Esophagus squamous epithelium (tissue), 5 donors: ENCODE data around the gene COA8. TPM values are rescaled to one million over a fixed set of nuclear protein-coding genes. Genes with fewer than 3 reads are reported as not detected.

Experiments used
- DNase-seq: peaks from one replicate; lab custom pipeline; 2025; lab: John Stamatoyannopoulos, UW
- H3K27ac ChIP-seq, 4 donors: fragments of 200-600 bp; sonication (generic); one replicate each; pipeline ENCODE4 v1.5.1; 2016 to 2019; ENCODE audit warnings: mild to moderate bottlenecking in 1 of 4
- H3K27me3 ChIP-seq, 4 donors: fragments of 200-600 bp; sonication (generic); 1 replicate in 3 of 4; 2 replicates in 1 of 4; pipeline versions ENCODE4 v1.5.1 to v1.6.0; 2017 to 2021; ENCODE audit warnings: antibody characterized with exemption in 1 of 4
- H3K36me3 ChIP-seq, 3 donors: fragments of 200-600 bp; sonication (generic); one replicate each; pipeline ENCODE4 v1.5.1; 2016 to 2019
- H3K4me1 ChIP-seq, 3 donors: fragments of 200-600 bp; sonication (generic); one replicate each; pipeline ENCODE4 v1.5.1; 2017 to 2019
- H3K4me3 ChIP-seq, 4 donors: fragments of 200-600 bp; sonication (generic); 1 replicate in 3 of 4; 2 replicates in 1 of 4; pipeline ENCODE4 v1.5.1; 2016 to 2019; ENCODE audit warnings: mild to moderate bottlenecking in 2 of 4, moderate library complexity in 1 of 4
- H3K9me3 ChIP-seq, 3 donors: fragments of 200-600 bp; sonication (generic); one replicate each; pipeline ENCODE4 v1.5.1; 2016 to 2019
- POLR2A ChIP-seq, 4 donors: fragments of 450-650 bp; IDR thresholded peaks; one replicate each; pipeline ENCODE4 v1.6.1; 2017; ENCODE audit warnings: antibody characterized with exemption in 4 of 4, mild to moderate bottlenecking in 4 of 4, moderate library complexity in 3 of 4
- WGBS, 2 donors: methylation state at CpG; one replicate each; pipeline ENCODE4 v1.1.5; 2018; 5-methylcytosine and 5-hydroxymethylcytosine counted together
- intact Hi-C: fragments of 100-400 bp; cut with DNase I; formaldehyde crosslinking; loops from one replicate; pipeline ENCODE4 v1.15.0; 2022
- total RNA-seq, 4 donors: library from RNA; depleted of rRNA; stranded (reverse); fragments of >200 nt; gene quantifications; one replicate each; pipeline ENCODE4 v1.1.0, GENCODE V29; 2016
- TF ChIP-seq, protein P1 (sequence below), 6 experiments: fragments of 450-650 bp in 4 of 6; fragments of 200-600 bp in 2 of 6; sonication (generic) in 2 of 6; IDR thresholded peaks; one replicate each; pipeline ENCODE4 v1.5.1; 2016 to 2019; ENCODE audit warnings: antibody characterized with exemption in 6 of 6, mild to moderate bottlenecking in 4 of 6, moderate library complexity in 4 of 6
- donor health status: DM: yes; HTN: yes; CAD: no.

COA8 gene
- total RNA-seq, 4 donors from 2014 or later: 18.2 to 28.7 (median 22.7) TPM

DNA sequence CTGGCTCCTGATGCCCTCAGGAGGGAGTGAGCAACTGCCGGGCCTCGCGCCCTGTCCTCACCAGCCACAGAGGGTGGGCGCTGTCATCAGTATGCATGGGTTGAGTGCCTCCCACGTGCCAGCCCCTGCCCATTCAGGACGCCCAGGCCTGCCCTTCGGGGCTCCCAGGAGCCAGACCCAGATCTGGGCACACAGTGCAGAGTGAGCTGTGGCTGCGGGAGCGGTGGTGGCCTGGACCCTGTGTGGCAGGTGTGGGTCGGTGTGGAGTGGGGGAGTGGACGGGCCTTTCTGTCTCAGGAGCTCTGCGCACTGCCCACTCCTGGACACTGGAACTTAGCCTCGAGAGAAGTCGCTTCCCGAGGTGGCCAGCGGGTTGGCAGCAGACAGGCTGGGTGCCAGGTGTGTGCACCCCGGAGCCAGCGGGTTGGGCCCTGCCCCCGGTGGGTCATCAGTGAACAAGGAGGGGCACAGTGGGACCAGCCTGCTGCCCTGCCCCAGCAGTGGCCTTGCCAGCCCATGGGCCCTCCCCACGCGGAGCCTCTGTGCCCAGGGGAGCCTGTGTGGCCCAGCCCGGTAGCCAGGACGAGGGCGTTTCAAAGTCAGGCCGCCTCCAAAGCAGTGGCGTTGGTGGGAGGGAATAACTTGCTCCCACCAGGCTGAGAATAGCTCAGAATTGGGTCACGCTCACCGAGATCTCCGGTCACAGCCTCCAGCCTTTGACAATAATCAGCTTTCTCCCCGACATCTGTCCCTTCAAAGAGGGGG is 24.3 kb upstream of the COA8 start:
- no peak for TF ChIP-seq POLR2A (IDR thresholded peaks at IDR 0.05)
- TF ChIP-seq, protein P1, sequence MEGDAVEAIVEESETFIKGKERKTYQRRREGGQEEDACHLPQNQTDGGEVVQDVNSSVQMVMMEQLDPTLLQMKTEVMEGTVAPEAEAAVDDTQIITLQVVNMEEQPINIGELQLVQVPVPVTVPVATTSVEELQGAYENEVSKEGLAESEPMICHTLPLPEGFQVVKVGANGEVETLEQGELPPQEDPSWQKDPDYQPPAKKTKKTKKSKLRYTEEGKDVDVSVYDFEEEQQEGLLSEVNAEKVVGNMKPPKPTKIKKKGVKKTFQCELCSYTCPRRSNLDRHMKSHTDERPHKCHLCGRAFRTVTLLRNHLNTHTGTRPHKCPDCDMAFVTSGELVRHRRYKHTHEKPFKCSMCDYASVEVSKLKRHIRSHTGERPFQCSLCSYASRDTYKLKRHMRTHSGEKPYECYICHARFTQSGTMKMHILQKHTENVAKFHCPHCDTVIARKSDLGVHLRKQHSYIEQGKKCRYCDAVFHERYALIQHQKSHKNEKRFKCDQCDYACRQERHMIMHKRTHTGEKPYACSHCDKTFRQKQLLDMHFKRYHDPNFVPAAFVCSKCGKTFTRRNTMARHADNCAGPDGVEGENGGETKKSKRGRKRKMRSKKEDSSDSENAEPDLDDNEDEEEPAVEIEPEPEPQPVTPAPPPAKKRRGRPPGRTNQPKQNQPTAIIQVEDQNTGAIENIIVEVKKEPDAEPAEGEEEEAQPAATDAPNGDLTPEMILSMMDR (IDR thresholded peaks at IDR 0.05): no peak
- Histone ChIP-seq H3K27ac (peak overlapping the region; percentile 46 to 87 (median 75)), H3K9me3 (no peaks in the 10 kb centered on the region), H3K27me3 (no peaks in the 10 kb centered on the region), H3K36me3 (peaks cover 0 to 24% (median 4%) of the 10 kb centered on the region in 3 donors), H3K4me1 (peaks cover 45 to 88% (median 68%) of the 10 kb centered on the region in 3 donors), H3K4me3 (no peak overlapping the region)
- intact Hi-C loops: no loop called here
- WGBS, 2 donors: 34 to 66% methylated on average over 4 to 6 of the region's 30 CpGs
- DNase-seq: no peak

- TF ChIP-seq, protein P1 (IDR thresholded peaks at IDR 0.05): peak in 1 of 6 experiments; percentile 9
- TF ChIP-seq POLR2A (IDR thresholded peaks at IDR 0.05): no peak
- Histone ChIP-seq H3K9me3 (no peaks in the 10 kb centered on the region), H3K4me1 (peaks cover 53 to 88% (median 75%) of the 10 kb centered on the region in 3 donors), H3K4me3 (no peak overlapping the region), H3K27ac (peak overlapping the region; percentile 46 to 87 (median 75)), H3K36me3 (peaks cover 0 to 17% (median 4%) of the 10 kb centered on the region in 3 donors), H3K27me3 (no peaks in the 10 kb centered on the region)
- no peak for DNase-seq
- WGBS, 2 donors: 77 to 83% methylated on average over 20 to 24 of the region's 28 CpGs
- intact Hi-C loops: no loop called here
Observed at GRCh38 chr14:103539056-103539825, 23.5 kb upstream of the COA8 start.

DNA sequence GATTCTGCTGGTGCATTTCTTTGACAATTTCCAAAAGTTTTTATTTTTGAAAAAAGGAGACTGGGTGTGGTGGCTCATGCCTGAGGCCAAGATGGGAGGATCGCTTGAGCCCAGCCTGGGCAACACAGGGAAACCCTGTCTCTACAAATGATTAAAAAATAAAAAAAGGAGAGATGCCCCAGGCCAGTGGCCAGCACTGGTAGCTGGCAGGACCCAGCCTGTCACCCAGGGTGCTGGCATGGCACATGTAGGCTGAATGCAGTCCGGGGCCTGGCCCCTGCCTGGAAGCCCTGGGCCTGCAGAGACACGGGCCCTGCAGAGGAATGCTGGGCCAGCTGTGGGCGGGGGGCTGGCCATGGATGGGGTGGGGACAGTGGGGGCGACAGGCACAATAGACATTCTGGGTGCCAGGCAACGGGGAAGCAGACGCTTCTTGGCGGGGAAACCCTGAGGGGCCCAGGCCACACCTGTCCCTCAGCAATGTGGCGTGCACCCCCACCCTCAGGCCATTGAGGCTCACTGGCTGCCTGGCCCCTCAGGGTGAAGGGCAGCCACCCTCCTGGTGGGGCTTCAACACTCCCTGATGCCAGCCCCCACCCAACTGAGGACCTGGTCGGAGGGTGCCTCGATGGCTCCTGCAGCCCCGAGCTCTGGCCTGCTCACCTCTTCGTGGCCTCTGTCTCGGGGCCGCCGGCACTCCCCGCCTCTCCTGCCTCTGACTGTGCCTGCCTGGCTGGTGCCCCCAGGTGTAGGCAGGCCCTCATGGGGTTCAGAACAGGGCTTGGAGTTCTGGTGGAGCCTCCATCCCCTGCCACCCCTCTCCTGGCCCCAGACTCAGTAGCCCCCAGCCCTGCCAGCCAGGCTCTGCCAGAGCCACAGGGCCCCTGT is 21.7 kb upstream of the COA8 start:
- H3K4me3 ChIP-seq: peak overlapping the region in 1 of 4 donors; percentile 2
- TF ChIP-seq POLR2A (IDR thresholded peaks at IDR 0.05): no peak
- TF ChIP-seq, protein P1 (IDR thresholded peaks at IDR 0.05): no peak
- peak overlapping the region; percentile 78 to 87 (median 82) for H3K27ac ChIP-seq
- no peaks in the 10 kb centered on the region for H3K27me3 ChIP-seq
- H3K9me3 ChIP-seq: no peaks in the 10 kb centered on the region
- no peaks in the 10 kb centered on the region for H3K36me3 ChIP-seq
- intact Hi-C loops: no loop called here
- no peak for DNase-seq
- WGBS, 2 donors: 32 to 43% methylated on average over 5 to 13 of the region's 17 CpGs
- H3K4me1 ChIP-seq: peaks cover 61 to 82% (median 68%) of the 10 kb centered on the region in 3 donors

DNA sequence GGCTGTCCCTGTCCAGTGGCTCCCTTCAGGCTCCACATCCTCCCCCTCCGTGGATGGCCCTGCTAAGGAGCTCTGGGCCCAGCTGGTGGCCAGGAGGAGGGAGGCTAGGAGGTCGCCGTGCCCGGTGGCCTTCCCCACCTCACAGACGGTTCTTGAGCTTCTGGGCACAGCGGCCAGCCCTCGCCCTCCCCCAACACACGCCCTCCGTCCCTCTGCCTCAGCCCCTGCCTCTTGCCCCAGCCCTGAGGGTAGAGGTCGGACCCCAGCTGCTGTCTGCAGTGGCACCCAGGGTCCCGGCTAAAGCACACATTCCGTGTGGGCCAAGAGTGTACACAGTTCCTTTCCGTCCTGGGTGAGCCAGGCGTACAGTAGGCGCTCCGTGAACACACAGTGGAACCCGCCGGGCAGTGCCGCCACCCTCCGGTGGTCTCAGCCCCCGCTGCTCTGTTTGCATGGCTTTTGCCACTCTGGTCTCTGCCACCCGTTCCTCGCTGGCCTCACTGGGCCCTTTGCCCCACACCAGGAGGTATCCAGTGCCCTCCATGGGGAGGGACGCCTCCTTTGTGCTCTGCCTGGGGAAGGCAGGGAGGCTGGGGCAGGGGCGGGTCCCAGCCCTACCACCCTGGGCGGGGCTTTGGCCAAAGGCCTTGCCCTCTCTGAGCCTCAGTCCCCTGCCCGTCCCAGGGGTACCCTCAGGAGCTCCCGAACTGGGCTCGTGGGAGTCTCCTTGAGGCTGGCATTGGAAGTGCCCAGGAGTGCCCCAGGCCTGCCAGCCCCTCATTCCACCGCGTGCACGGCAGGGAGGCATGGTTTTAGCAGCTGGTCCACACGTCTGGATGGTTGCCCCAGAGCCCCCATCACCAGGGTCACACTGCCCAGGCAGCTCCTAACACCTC is 20.8 kb upstream of the COA8 start:
- Histone ChIP-seq H3K27ac (peak overlapping the region; percentile 78 to 87 (median 82)), H3K4me1 (peaks cover 61 to 90% (median 68%) of the 10 kb centered on the region in 3 donors), H3K9me3 (no peaks in the 10 kb centered on the region), H3K4me3 (peak overlapping the region in 1 of 4 donors; percentile 24), H3K36me3 (no peaks in the 10 kb centered on the region), H3K27me3 (no peaks in the 10 kb centered on the region)
- intact Hi-C loops: no loop called here
- no peak for DNase-seq
- no peak for TF ChIP-seq POLR2A (IDR thresholded peaks at IDR 0.05)
- TF ChIP-seq, protein P1 (IDR thresholded peaks at IDR 0.05): peak in 1 of 6 experiments; percentile 19
- WGBS, 2 donors: 65% methylated on average over 5 of the region's 33 CpGs; no CpG with 5 or more reads in 1 of the 2 donors
